SK-N-DZ (cell line): ENCODE results near the gene LEAP2. TPM values are rescaled to one million over a fixed set of nuclear protein-coding genes. Genes with fewer than 3 reads are reported as not detected.

Source experiments
- DNase-seq: peaks from one replicate; pipeline ENCODE4 v3.0.0-alpha.2; 2015; ENCODE audit warnings: low spot score
- polyA plus RNA-seq, 2 experiments: library from polyadenylated mRNA; depleted of rRNA; stranded (reverse); fragments of >200 nt; gene quantifications; 2 replicates each; pipeline ENCODE4 v1.2.3, GENCODE V29; 2014

Gene LEAP2
- polyA plus RNA-seq (2014; cell fraction: cytosol; rRNA removed) = 2.1 and 2.8 TPM in 2 replicates
- polyA plus RNA-seq (2014; cell fraction: nucleus; rRNA removed) = 10.0 and 11.1 TPM in 2 replicates

- DNase-seq = no peak
Measured at GRCh38 chr5:132873119-132873929, at the start of gene LEAP2. TSS of gene LEAP2 (plus strand) at chr5:132873668. CDS start at chr5:132873695, 27 bp downstream.

DNA sequence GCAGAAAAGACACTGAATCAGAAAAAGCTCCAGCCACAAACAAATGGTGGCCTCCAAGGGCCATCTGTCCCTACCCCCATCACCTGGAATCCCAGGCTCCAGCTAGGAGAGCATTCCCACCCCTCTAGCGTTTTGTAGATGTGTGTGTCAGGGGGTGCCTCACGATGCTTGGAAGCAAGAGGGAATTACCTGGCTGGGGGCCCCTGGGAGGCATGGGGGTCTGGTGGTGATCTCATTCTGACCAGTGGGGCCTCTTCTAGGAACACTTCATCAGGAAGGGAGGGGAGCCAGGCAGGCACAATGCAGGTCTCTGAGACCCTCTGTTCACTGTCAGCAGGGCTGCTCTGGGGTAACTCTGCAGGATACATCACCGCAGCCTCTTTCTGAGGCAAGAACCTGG, 49.0 kb upstream of the LEAP2 start:
- DNase-seq = no peak

DNA sequence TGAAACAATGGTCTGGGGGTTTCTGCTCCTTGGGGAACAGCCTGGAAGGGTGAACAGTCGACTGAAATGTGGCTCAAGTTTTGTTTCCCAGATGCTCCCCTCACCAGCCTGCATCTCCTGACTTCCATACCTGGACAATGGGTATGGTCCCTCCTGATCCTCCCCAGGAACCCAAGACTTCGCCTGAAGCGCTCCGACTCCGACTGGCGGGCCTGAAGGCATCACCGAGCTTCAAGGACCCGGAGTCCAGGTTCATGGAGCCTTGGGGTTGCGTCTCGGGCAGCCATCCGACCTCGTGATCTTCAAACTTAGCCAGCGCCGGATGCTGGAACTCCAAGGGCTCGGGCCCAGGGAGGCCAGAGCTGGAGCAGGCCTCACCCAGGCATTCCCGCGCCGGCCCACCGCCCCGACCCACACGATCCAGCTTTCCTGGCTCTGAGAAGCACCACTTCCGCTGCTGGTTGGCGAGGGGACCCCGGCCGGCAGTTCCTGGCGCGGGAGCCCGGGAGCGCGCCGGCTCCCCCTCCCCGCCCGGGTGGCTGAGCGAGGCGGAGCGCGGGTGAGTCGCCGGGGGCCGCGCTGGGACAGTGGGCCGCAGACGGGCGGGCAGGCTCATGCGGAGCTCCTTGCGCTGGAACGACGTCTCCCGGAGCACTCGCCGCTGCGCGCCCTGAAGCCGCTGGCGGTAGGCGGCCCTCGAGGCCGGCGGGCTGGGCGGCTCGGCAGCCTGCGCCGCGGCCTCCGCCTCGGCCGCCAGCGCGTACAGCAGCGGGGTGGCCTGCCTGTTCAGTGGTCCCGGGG, 48.2 kb upstream of the LEAP2 start:
- no peak for DNase-seq

DNA sequence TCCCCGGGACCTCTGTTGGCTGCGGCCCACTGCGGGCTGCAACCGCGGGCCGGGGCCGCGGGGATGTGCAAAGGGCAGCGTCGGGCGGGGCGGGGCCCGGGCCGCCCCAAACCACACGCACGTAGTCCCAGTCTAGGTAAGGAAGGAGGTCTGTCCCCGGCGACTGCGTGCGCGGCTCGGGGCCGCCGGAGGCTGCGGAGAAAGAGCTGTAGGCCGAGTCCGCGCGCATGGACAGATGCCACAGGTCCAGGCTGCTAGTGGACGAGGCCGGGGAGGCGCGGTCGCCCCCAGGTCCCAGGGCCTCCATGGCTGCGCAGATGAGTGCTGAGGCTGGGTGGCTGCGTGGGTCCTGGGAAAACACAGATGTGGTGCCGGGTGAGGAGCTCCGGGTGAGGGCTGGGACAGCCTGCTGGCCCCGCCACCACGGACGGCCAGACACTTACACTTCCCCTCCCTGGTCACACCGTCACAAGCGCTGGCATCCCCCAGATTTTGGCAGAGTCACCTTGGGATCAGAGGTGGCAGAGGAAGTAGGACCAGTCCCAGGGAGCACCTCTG, 47.6 kb upstream of the LEAP2 start:
- DNase-seq = no peak

DNA sequence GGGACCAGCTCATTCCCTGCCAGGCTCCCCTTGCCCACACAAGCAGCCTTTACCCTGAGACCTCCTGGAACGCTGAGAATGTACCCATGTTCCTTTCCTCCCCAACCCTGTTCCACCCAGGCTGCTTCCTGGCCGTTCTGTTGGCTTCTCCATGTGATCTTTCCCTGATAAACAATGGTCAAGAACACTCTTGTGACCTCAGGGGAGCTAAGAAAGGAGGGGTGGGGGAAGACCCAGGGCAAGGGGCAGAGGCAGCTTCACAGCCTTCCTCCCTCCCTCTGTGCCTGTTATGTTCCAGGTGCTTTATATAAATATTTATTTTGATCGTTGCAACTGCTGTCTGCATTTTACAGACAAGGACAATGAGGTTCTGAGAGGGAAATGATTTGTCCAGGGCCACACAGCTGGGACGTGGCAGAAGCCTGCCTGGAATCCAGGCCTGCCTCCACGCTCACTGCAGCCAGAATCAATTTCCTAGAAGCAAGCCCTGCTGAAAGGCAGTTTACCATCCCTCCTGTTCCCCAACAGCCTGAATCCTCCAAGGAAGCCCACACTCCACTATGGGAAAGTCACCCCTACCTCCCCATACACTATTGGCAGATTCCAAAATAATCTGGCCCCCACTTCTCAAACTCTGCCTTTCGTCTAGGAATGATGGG, 46.9 kb upstream of the LEAP2 start:
- no peak for DNase-seq

GRCh38 chr5:132827943-132828673, 45.4 kb upstream of the LEAP2 start:
- DNase-seq = no peak

DNA sequence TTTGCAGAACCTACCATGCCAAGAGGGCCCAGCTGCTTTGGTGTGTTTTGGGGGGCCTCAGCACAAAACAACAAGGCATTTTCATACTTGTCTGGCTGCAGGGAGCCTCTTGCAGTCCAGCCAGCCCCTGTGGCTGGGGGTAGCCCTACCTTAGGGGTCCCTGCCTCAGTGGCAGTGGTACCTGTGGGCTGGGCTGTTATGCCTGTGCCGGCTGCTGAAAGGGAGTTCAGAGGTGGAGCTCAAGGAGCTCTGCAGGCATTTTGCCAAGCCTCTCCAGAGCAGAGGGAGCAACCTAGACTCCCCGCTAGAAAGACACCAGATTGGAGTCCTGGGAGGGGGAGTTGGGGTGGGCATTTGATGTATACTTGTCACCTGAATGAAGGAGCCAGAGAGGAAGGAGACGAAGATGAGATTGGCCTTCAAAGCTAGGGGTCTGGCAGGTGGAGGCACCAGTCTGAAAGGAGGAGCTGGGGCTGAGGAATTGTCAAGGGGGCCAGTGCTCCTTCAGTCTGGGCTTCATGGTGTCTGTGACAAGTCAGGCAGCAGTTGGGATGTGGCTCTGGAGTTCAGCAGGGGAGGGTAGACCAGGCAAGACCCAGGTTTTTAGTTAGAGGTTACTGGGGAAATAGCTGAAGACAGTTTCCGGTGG, 44.5 kb upstream of the LEAP2 start:
- no peak for DNase-seq

- peak; percentile 73 for DNase-seq
Measured at GRCh38 chr5:132829742-132830435, 43.6 kb upstream of the LEAP2 start.

GRCh38 chr5:132830436-132831094, 42.9 kb upstream of the LEAP2 start, which contains the start of gene SHROOM1:
TSS of gene SHROOM1 (minus strand) at chr5:132830647. CDS start at chr5:132826140, 4,507 bp downstream.
- DNase-seq = peak; percentile 41

- no peak for DNase-seq
Measured at GRCh38 chr5:132831095-132831860, 42.2 kb upstream of the LEAP2 start.

DNA sequence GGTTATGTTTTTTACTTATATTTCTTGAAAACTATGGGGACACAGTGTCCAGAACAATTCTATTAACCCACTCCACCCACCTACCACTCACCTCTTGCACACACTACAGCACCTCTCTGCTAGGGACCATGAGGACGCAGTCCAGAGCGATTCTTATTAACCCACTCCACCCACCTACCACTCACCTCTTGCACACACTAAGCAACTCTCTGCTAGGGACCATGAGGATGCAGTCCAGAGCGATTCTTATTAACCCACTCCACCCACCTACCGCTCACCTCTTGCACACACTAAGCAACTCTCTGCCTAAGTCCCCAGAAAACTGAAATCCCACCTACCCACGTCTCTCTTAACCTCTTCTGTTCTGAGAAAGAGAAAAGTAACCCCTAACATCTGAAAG, 40.9 kb upstream of the LEAP2 start:
- DNase-seq = no peak

DNA sequence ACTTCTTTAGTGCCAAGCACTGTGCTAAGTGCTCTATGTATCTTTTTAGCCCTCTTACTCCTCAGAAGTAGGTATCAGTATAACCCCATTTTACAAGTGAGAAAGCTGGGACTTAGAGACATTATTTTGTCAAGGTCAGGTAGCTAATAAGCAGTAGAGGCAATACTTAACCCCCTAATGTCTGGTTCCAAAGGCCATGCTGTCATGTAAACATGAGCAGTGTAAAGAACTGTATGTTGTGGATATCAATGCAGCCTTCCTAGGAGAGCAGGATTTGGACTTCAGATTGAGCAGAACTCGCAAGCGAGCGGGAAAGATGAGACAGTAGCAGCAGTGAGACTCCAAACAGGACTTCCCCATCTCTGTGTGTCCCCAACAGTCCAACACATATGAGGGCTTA, 39.4 kb upstream of the LEAP2 start:
- no peak for DNase-seq

- DNase-seq = no peak
Measured at GRCh38 chr5:132836852-132837251, 36.6 kb upstream of the LEAP2 start.

DNA sequence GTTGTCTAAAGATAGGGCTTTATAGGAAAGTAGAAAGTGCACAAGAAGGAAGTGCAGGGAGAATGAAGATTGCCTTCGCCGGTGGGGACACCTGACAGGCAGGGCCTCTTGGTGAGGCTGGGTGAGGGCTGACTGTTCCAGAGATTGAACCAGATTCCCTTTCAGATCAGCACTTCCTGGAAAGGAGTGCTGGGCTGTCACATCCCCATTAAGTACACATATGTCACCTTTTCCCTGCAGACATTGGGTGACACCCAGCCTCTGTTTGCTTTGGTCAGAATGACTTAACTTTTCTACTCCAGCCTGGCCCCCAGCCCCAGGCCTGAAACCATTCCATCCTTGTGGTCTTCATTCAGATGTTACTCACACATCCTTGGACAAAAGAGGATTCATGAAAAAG, 35.6 kb upstream of the LEAP2 start:
- no peak for DNase-seq

DNA sequence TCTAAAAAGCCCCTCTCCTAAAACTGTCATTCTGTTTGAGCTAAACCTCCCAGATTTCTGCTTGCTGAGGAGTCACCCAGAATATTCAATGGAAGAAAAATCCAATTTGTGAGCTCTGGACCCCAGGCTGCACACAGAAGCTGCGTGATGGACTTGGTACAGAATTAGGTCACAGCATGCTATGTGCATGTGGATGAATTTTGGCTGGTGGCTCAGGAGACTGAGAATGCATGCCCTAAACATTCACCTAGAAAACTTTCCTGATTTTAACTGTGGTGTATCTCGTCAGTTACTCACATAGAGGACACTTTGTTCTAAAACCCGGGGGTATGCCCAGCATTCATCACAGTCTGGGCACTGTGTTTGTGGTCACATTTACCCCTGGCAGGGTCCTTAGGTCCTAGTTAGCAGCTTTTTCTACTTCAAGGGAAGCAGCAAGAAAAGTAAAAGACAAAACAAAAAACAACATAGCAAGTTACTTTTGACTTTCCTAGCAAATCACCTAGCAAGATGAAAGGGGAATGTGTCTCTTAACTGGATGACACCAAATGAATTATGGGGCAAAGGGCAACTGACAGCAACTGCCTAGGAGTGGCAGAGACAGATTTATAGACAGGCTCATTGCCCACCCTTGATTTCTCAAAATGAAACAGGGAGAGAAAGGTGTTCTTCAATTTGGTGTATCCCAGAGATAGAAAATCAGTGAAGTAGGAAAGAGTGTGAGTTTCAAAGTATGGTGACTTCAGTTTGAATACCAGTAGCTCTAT, 34.8 kb upstream of the LEAP2 start:
- no peak for DNase-seq

- DNase-seq = no peak
Measured at GRCh38 chr5:132839426-132840301, 33.8 kb upstream of the LEAP2 start.

GRCh38 chr5:132840313-132840712, 33.2 kb upstream of the LEAP2 start:
- no peak for DNase-seq
